ENCODE data around the gene CCR5.

Gene CCR5

GRCh38 chr3:46408853-46409252 lies 38.1 kb downstream of the CCR5 start:
- no peak for DNase-seq (ENCODE audit: low read depth in 2 of 2)

- DNase-seq (ENCODE audit: low read depth in 2 of 2), result no peak
Observed at GRCh38 chr3:46409739-46410489, 39.2 kb downstream of the CCR5 start.

GRCh38 chr3:46410669-46411068 lies 39.9 kb downstream of the CCR5 start:
- DNase-seq (ENCODE audit: low read depth in 2 of 2), result no peak

- DNase-seq (ENCODE audit: low read depth in 2 of 2), result no peak
Observed at GRCh38 chr3:46411271-46411670, 40.5 kb downstream of the CCR5 start.

GRCh38 chr3:46412786-46413298 lies 42.1 kb downstream of the CCR5 start:
- DNase-seq (ENCODE audit: low read depth in 2 of 2), result no peak

GRCh38 chr3:46413951-46414350 lies 43.2 kb downstream of the CCR5 start:
- no peak for DNase-seq (ENCODE audit: low read depth in 2 of 2)

GRCh38 chr3:46414739-46415138 lies 44.0 kb downstream of the CCR5 start:
- no peak for DNase-seq (ENCODE audit: low read depth in 2 of 2)

GRCh38 chr3:46416125-46416810 lies 45.5 kb downstream of the CCR5 start:
- no peak for DNase-seq (ENCODE audit: low read depth in 2 of 2)

GRCh38 chr3:46416811-46417510 lies 46.2 kb downstream of the CCR5 start:
- no peak for DNase-seq (ENCODE audit: low read depth in 2 of 2)

GRCh38 chr3:46417841-46418611 lies 47.3 kb downstream of the CCR5 start:
- DNase-seq (ENCODE audit: low read depth in 2 of 2), result no peak

- DNase-seq (ENCODE audit: low read depth in 2 of 2), result no peak
Observed at GRCh38 chr3:46419816-46420215, 49.1 kb downstream of the CCR5 start.

GRCh38 chr3:46420931-46421330 lies 50.2 kb downstream of the CCR5 start:
- DNase-seq (ENCODE audit: low read depth in 2 of 2), result no peak

GRCh38 chr3:46422617-46423016 lies 51.9 kb downstream of the CCR5 start:
- DNase-seq (ENCODE audit: low read depth in 2 of 2), result no peak

- DNase-seq (ENCODE audit: low read depth in 2 of 2), result no peak
Observed at GRCh38 chr3:46423588-46423987, 52.8 kb downstream of the CCR5 start.

Measured in activated CD4-positive, alpha-beta T cell treated with anti-CD3 and anti-CD28 coated beads for 24 hours (primary cell).